GM06990 (cell line): ENCODE measurements around the gene TNFRSF6B.

Experiments used
- DNase-seq: peaks from one replicate; pipeline ENCODE4 v3.0.0-alpha.2; 2011; ENCODE audit not compliant: insufficient read length; ENCODE audit errors: extremely low read depth
- H3K27me3 ChIP-seq: replicated peaks from 2 replicates; pipeline ENCODE4 v1.6.0; 2011; ENCODE audit warnings: low read length; ENCODE audit not compliant: control insufficient read depth, insufficient read depth
- H3K36me3 ChIP-seq: 2 replicates; pipeline ENCODE4 v1.5.1; 2011; ENCODE audit warnings: low read length; ENCODE audit not compliant: control insufficient read depth, insufficient read depth
- H3K4me3 ChIP-seq: replicated peaks from 2 replicates; pipeline ENCODE4 v1.5.1; 2011; ENCODE audit warnings: low read depth, mild to moderate bottlenecking, control low read depth, low read length
- TF ChIP-seq, protein P1 (sequence below): IDR thresholded peaks from 2 replicates; pipeline ENCODE4 v1.5.1; 2011; ENCODE audit warnings: low read length, control low read depth, mild to moderate bottlenecking, inconsistent platforms; ENCODE audit not compliant: insufficient read depth, poor library complexity, severe bottlenecking

Gene TNFRSF6B

DNA sequence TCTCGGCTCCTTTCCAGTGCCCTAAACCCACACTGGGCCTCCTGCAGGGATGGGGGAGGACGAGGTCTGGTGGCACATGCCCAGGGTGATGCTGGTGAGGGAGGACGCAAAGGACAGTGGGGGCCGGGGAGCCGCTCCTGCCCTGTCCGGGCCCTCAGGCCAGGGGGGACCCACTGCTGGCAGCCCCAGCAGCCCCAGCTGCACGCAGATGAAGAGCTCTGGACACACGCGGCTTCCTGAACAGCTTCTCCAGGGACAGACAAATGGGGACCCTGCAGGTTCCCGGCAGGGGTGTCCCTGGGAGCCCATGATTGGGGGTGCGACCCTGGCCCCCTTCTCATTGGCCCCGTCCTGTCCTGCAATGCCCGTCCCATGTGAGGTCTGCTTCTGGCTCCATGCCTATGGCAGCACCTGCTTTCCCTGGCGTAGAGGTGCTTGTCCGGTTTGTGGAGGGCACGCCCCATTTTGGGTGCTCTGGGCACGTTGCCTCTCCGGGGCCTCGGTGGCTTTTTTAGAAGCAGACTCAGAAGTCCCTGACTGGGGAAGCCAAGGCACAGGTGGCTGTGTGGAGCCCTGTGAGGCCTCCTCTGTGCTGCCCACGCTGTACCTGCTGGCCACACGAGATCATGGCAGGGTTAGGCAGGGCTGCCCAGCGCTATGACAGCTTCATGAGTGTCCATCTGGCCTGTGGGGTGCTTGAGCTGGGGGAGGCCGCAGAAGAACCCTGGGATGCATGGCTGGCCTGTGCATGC, 15.4 kb upstream of the TNFRSF6B start:
- TF ChIP-seq, protein P1, sequence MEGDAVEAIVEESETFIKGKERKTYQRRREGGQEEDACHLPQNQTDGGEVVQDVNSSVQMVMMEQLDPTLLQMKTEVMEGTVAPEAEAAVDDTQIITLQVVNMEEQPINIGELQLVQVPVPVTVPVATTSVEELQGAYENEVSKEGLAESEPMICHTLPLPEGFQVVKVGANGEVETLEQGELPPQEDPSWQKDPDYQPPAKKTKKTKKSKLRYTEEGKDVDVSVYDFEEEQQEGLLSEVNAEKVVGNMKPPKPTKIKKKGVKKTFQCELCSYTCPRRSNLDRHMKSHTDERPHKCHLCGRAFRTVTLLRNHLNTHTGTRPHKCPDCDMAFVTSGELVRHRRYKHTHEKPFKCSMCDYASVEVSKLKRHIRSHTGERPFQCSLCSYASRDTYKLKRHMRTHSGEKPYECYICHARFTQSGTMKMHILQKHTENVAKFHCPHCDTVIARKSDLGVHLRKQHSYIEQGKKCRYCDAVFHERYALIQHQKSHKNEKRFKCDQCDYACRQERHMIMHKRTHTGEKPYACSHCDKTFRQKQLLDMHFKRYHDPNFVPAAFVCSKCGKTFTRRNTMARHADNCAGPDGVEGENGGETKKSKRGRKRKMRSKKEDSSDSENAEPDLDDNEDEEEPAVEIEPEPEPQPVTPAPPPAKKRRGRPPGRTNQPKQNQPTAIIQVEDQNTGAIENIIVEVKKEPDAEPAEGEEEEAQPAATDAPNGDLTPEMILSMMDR: no peak
- Histone ChIP-seq H3K27me3 (no peaks in the 10 kb centered on the region), H3K36me3 (peaks cover 7% of the 10 kb centered on the region), H3K4me3 (no peak overlapping the region)
- no peak for DNase-seq

DNA sequence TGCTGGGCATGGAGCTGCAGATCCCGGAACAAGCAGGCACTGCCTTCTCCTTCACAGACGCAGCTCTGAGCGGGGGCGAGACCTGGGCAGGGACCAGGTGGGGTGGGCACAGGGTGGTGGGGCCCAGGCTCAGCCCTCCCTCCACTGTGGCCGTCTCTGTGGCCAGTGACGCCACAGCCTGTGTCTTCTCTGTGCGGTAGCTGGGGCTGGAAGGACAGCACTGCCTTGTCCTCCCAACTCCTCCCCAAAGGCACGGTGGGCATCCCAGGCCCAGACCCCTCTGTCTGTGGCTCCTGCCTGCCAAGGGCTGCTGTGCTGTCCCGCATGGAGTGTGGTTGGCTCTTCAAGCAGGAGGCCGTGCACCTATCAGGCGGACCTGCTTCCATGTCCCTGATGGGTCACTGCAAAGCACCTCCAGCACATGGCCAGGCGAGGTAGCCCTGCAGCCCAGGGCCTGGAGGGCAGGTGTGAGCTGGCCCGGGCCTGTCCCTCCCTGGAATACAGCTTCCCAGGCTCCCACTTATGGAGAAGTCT, 14.8 kb upstream of the TNFRSF6B start:
- H3K4me3 ChIP-seq: no peak overlapping the region
- TF ChIP-seq, protein P1: no peak
- H3K27me3 ChIP-seq: no peaks in the 10 kb centered on the region
- peaks cover 7% of the 10 kb centered on the region for H3K36me3 ChIP-seq
- no peak for DNase-seq

- H3K27me3 ChIP-seq: no peaks in the 10 kb centered on the region
- H3K4me3 ChIP-seq: no peak overlapping the region
- TF ChIP-seq, protein P1: no peak
- DNase-seq: no peak
- H3K36me3 ChIP-seq: peaks cover 7% of the 10 kb centered on the region
Measured at GRCh38 chr20:63682384-63683139, 13.9 kb upstream of the TNFRSF6B start.

- H3K4me3 ChIP-seq: no peak overlapping the region
- H3K36me3 ChIP-seq: peaks cover 2% of the 10 kb centered on the region; the same call in 1 of the 2 replicates
- no peaks in the 10 kb centered on the region for H3K27me3 ChIP-seq
- TF ChIP-seq, protein P1: no peak
- no peak for DNase-seq
Measured at GRCh38 chr20:63685269-63686026, 11.0 kb upstream of the TNFRSF6B start.

DNA sequence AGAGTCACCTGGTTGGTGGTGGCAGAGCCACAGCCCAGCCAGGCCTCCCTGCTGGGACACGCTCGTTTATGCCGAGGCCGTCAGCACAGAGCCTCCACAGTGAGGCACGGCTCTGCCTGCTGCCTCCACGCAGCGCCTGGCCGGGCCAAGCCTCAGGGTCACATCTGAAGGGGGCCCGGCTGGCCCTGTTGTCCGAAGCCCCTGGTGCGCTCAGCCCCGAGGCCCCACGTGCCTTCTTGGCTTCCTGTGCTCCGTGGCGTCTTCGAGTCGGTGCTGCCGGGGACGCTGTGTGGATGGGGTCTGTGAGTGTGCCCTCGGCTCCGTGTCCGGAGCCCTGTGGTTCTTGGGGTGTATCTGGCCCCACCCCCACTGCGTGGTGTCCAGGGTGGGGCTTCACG, 10.4 kb upstream of the TNFRSF6B start:
- Histone ChIP-seq H3K27me3 (no peaks in the 10 kb centered on the region), H3K4me3 (no peak overlapping the region), H3K36me3 (0 out of 2 replicates have a peak, but pooled peaks cover 2% of the 10 kb centered on the region)
- TF ChIP-seq, protein P1: no peak
- no peak for DNase-seq
